Measurements from ENCODE around the gene CHST12.

DNA sequence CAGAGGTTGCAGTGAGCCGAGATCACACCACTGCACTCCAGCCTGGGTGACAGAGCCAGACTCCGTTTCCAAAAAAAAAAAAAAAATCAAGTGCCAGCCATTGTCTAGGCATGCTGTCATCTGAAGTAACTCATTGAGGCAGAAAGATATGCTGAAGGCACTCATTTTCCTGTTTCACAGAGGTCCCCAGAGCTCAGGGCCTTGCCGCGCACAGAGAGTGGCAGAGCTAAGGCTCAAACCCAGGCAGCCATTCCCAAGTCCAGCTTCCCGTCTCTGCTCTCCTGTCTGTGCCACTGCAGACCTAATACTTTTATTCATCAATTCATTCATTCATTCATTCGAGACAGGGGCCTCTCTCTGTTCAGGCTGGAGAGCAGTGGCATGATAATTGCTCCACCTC is 69.3 kb downstream of the CHST12 start:
- TF ChIP-seq, protein P1, sequence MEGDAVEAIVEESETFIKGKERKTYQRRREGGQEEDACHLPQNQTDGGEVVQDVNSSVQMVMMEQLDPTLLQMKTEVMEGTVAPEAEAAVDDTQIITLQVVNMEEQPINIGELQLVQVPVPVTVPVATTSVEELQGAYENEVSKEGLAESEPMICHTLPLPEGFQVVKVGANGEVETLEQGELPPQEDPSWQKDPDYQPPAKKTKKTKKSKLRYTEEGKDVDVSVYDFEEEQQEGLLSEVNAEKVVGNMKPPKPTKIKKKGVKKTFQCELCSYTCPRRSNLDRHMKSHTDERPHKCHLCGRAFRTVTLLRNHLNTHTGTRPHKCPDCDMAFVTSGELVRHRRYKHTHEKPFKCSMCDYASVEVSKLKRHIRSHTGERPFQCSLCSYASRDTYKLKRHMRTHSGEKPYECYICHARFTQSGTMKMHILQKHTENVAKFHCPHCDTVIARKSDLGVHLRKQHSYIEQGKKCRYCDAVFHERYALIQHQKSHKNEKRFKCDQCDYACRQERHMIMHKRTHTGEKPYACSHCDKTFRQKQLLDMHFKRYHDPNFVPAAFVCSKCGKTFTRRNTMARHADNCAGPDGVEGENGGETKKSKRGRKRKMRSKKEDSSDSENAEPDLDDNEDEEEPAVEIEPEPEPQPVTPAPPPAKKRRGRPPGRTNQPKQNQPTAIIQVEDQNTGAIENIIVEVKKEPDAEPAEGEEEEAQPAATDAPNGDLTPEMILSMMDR (IDR thresholded peaks at IDR 0.05; ENCODE audit: insufficient read depth, low read depth, low read length), result no peak
- no peak for TF ChIP-seq EZH2 (IDR thresholded peaks at IDR 0.05; ENCODE audit: insufficient read depth, low read length)

Data from astrocyte (in vitro differentiated cells and primary cell).